Large intestine (tissue), 3 donors: ENCODE measurements around the gene CSGALNACT2. TPM values are rescaled to one million over a fixed set of nuclear protein-coding genes. Genes with fewer than 3 reads are reported as not detected.

Experiments
- DNase-seq, 2 donors: peaks; one replicate each; pipeline versions ENCODE4 v3.0.0 to v3.0.0-alpha.2; 2013
- H3K27ac ChIP-seq: one replicate; pipeline ENCODE4 v1.5.1; 2013; ENCODE audit warnings: low read length
- H3K27me3 ChIP-seq: 2 replicates; pipeline ENCODE4 v1.6.1; 2013; ENCODE audit warnings: low read length; ENCODE audit not compliant: control insufficient read depth, insufficient read depth
- H3K36me3 ChIP-seq: 2 replicates; pipeline ENCODE4 v1.6.1; 2013; ENCODE audit warnings: low read length; ENCODE audit not compliant: control insufficient read depth, insufficient read depth
- H3K4me1 ChIP-seq: one replicate; pipeline ENCODE4 v1.6.1; 2013; ENCODE audit warnings: low read length; ENCODE audit not compliant: control insufficient read depth, insufficient read depth
- H3K4me3 ChIP-seq: one replicate; pipeline ENCODE4 v1.5.1; 2013; ENCODE audit warnings: low read length
- H3K9me3 ChIP-seq: one replicate; pipeline ENCODE4 v1.6.1; 2013; ENCODE audit warnings: mild to moderate bottlenecking, low read depth, low read length, moderate library complexity; ENCODE audit not compliant: control insufficient read depth
- WGBS: methylation state at CpG from one replicate; pipeline ENCODE4 v1.1.5; 2013; ENCODE audit warnings: low lambda C conversion rate; ENCODE audit not compliant: insufficient coverage; 5-methylcytosine and 5-hydroxymethylcytosine counted together
- polyA plus RNA-seq: library from polyadenylated mRNA; unstranded; fragments of 120-200 nt; gene quantifications from one replicate; pipeline ENCODE4 v1.2.1, GENCODE V29; 2013

The CSGALNACT2 gene
- polyA plus RNA-seq, 1 donor, result 18.2 TPM

- Histone ChIP-seq H3K4me1 (peaks cover 45% of the 10 kb centered on the region), H3K27ac (no peak overlapping the region), H3K9me3 (peaks cover 7% of the 10 kb centered on the region), H3K27me3 (no peaks in the 10 kb centered on the region), H3K4me3 (no peak overlapping the region), H3K36me3 (no peaks in the 10 kb centered on the region)
- no peak for DNase-seq
- WGBS, result no CpG with 5 or more reads among the region's 7 CpGs
Observed at GRCh38 chr10:43112608-43112961, 25.7 kb upstream of the CSGALNACT2 start.

DNA sequence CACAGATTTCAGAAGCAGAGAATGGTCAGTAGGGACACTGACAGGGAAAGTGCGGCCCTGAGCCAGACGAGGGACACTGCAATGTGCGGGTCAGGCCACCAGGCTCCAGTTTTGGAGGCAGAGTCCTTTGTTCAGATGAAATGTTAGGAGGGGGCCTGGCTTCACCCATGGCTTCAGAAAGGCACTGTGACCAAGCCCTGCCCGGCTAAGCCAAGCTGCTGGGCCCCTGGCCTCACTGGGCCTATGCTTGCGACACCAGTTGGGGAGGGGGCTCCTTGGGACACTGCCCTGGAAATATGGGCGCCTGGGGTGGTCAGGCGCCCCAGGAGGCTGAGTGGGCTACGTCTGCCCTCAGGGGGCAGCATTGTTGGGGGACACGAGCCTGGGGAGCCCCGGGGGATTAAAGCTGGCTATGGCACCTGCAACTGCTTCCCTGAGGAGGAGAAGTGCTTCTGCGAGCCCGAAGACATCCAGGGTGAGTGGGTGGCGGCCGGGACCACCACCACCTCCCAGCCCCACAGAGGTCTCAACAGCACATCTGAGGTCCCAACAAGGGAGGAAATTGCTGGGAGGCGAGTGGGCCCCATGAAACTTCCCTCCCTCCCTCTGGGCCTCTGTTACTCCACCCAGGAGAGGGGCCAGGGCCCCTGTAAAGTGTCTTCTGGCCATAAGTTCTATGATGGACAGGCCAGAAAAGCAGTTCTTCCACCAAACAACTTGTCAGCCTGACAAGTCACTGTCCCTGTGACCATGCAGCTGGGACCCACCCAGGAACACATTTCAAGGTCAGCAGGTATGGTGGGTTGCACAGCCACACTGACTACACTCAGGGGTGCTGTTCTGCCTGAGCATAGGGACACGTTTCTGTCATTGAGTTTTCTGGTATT lies 24.8 kb upstream of the CSGALNACT2 start:
- peak overlapping the region; percentile 44 for H3K27ac ChIP-seq
- no CpG with 5 or more reads among the region's 16 CpGs for WGBS
- H3K9me3 ChIP-seq, result peaks cover 7% of the 10 kb centered on the region

GRCh38 chr10:43114088-43114742 lies 24.0 kb upstream of the CSGALNACT2 start:
- H3K4me3 ChIP-seq, result no peak overlapping the region
- H3K27me3 ChIP-seq, result no peaks in the 10 kb centered on the region
- 100% methylated on average over 3 of the region's 24 CpGs for WGBS
- no peak overlapping the region for H3K27ac ChIP-seq
- H3K4me1 ChIP-seq, result peaks cover 45% of the 10 kb centered on the region
- H3K36me3 ChIP-seq, result no peaks in the 10 kb centered on the region
- peaks cover 7% of the 10 kb centered on the region for H3K9me3 ChIP-seq
- DNase-seq, result no peak

More for the DNA sequence above, 24.8 kb upstream of the CSGALNACT2 start:
- peak in 1 of 2 donors; percentile 62 for DNase-seq
- Histone ChIP-seq H3K4me1 (peaks cover 45% of the 10 kb centered on the region), H3K4me3 (no peak overlapping the region), H3K36me3 (no peaks in the 10 kb centered on the region), H3K27me3 (no peaks in the 10 kb centered on the region)

DNA sequence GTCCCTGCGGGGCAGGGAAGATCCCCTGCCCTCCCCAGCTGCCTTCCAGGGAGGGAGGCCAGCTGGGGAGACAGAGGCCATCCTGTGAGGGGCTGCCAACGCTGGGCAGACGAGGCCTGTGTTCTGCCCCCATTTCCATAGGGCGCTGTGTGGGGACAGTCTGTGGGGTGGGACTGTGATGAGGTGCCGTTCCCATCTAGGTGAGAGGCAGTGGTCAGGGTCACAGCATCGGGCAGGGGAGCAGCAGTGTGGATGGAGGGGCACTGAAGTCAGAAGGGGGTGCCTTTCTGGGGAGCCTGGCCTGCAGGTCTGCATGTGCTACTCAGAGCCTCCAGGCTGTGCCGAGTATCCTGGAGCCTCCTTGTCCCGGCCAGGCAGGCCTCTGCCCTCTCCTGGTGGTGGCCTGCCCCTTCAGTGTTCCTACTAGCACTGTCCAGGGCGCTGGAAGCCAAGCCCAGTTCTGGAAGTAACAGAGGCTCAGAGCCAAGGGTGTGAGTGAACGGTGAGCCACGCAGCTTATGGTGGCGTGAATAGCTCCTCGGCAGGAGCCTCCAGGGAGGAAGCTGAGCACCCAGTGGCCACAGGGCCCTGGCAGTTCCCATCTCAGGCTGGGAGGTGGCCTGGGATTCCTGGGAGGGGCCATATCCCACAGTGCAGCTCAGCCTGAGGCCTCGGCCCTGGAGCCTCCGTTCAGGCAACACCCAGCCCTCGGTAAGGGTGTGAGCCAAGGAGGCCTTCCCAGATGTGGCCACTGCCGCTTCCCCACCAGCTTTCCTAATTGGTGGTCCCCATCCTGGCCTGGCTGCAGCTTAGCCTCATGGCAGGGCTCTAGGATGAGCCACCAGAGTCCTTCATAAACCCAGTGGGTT lies 23.3 kb upstream of the CSGALNACT2 start:
- Histone ChIP-seq H3K27ac (no peak overlapping the region), H3K4me1 (peaks cover 42% of the 10 kb centered on the region), H3K27me3 (no peaks in the 10 kb centered on the region), H3K9me3 (peaks cover 7% of the 10 kb centered on the region), H3K36me3 (no peaks in the 10 kb centered on the region), H3K4me3 (no peak overlapping the region)
- no CpG with 5 or more reads among the region's 17 CpGs for WGBS
- no peak for DNase-seq

GRCh38 chr10:43115881-43116595 lies 22.2 kb upstream of the CSGALNACT2 start:
- H3K4me1 ChIP-seq, result peaks cover 31% of the 10 kb centered on the region
- DNase-seq, result no peak
- no peaks in the 10 kb centered on the region for H3K36me3 ChIP-seq
- no CpG with 5 or more reads among the region's 10 CpGs for WGBS
- H3K27me3 ChIP-seq, result no peaks in the 10 kb centered on the region
- H3K4me3 ChIP-seq, result no peak overlapping the region
- peaks cover 7% of the 10 kb centered on the region for H3K9me3 ChIP-seq
- no peak overlapping the region for H3K27ac ChIP-seq

DNA sequence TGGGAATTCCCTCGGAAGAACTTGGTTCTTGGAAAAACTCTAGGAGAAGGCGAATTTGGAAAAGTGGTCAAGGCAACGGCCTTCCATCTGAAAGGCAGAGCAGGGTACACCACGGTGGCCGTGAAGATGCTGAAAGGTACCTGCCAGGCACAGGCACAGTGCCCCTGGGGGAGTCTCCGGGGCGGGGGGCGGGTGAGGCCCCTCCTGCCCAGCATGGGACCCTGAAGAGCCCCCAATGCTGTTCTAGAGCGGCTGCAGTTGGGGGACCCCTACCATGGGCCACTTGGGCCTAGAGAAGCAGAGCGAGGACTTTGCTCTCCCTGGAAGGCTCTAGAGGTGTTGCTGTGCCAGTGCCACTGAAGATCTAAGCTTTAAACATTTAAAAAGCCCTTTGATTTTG lies 21.6 kb upstream of the CSGALNACT2 start:
- no peak for DNase-seq
- H3K27me3 ChIP-seq, result no peaks in the 10 kb centered on the region
- H3K9me3 ChIP-seq, result peaks cover 7% of the 10 kb centered on the region
- H3K4me1 ChIP-seq, result peaks cover 26% of the 10 kb centered on the region
- WGBS, result no CpG with 5 or more reads among the region's 10 CpGs
- no peak overlapping the region for H3K27ac ChIP-seq
- H3K4me3 ChIP-seq, result no peak overlapping the region
- H3K36me3 ChIP-seq, result no peaks in the 10 kb centered on the region

GRCh38 chr10:43117031-43117776 lies 21.0 kb upstream of the CSGALNACT2 start:
- Histone ChIP-seq H3K27ac (no peak overlapping the region), H3K4me3 (no peak overlapping the region), H3K36me3 (no peaks in the 10 kb centered on the region), H3K4me1 (peaks cover 24% of the 10 kb centered on the region), H3K9me3 (peaks cover 3% of the 10 kb centered on the region), H3K27me3 (no peaks in the 10 kb centered on the region)
- no CpG with 5 or more reads among the region's 9 CpGs for WGBS
- no peak for DNase-seq

GRCh38 chr10:43117777-43118583 lies 20.3 kb upstream of the CSGALNACT2 start:
- H3K4me3 ChIP-seq, result no peak overlapping the region
- 100% methylated on average over 1 of the region's 18 CpGs for WGBS
- H3K27ac ChIP-seq, result no peak overlapping the region
- peaks cover 3% of the 10 kb centered on the region for H3K9me3 ChIP-seq
- no peak for DNase-seq
- no peaks in the 10 kb centered on the region for H3K36me3 ChIP-seq
- H3K4me1 ChIP-seq, result peaks cover 18% of the 10 kb centered on the region
- no peaks in the 10 kb centered on the region for H3K27me3 ChIP-seq
